ENCODE measurements around the gene IL1RAPL2. TPM values are rescaled to one million over a fixed set of nuclear protein-coding genes. Genes with fewer than 3 reads are reported as not detected.

The IL1RAPL2 gene
- polyA plus RNA-seq, 3 donors, result not detected

- Histone ChIP-seq H2AFZ (ENCODE audit: insufficient read depth, low read depth, low read length, poor library complexity, severe bottlenecking) (no peak overlapping the region), H3K9me3 (replicated peaks in 1 of 2; ENCODE audit: control insufficient read depth in 1 of 2, insufficient read depth in 1 of 2, low read length in 2 of 2) (no peaks in the 10 kb centered on the region), H3K4me2 (replicated peaks; ENCODE audit: extremely low read depth, low read length, poor library complexity, severe bottlenecking) (no peak overlapping the region), H3K4me3 (replicated peaks in 1 of 3; ENCODE audit: low read depth in 2 of 3, low read length in 3 of 3) (no peak overlapping the region), H3K27me3 (ENCODE audit: control insufficient read depth in 2 of 2, insufficient read depth in 2 of 2, low read length in 2 of 2) (peaks cover 3 to 51% of the 10 kb centered on the region in 2 donors), H3K27ac (ENCODE audit: low read depth in 1 of 2, low read length in 2 of 2) (no peak overlapping the region), H3K4me1 (ENCODE audit: control insufficient read depth in 1 of 2, insufficient read depth in 2 of 2, low read length in 2 of 2) (no peaks in the 10 kb centered on the region), H3K9ac (ENCODE audit: insufficient read depth, low read length, poor library complexity, severe bottlenecking) (no peak overlapping the region), H3K79me2 (ENCODE audit: insufficient read depth, low read length) (no peaks in the 10 kb centered on the region), H3K36me3 (replicated peaks in 1 of 2; ENCODE audit: control insufficient read depth in 1 of 2, insufficient read depth in 2 of 2, low read length in 2 of 2) (no peaks in the 10 kb centered on the region), H4K20me1 (ENCODE audit: insufficient read depth, low read length) (no peaks in the 10 kb centered on the region)
- no peak for DNase-seq
- H3K36me3 Mint-ChIP-seq, result no peaks in the 10 kb centered on the region
- no peak for TF ChIP-seq CTCF (IDR thresholded peaks at IDR 0.05)
- peaks cover 0 to 18% (median 2%) of the 10 kb centered on the region in 7 donors for H3K9me3 Mint-ChIP-seq
- H3K27ac Mint-ChIP-seq, result no peak overlapping the region
- intact Hi-C loops (cut with micrococcal nuclease), result no loop called here
- peak overlapping the region in 1 of 2 donors; percentile 39 for H3K4me3 Mint-ChIP-seq
- H3K27me3 Mint-ChIP-seq (ENCODE audit: low read depth in 3 of 3), result peaks cover 39 to 59% (median 53%) of the 10 kb centered on the region in 3 donors
- no peaks in the 10 kb centered on the region for H3K4me1 Mint-ChIP-seq
- WGBS (ENCODE audit: insufficient coverage), result 0% methylated on average over 8 of the region's 23 CpGs
Measured at GRCh38 chrX:104568304-104568915, 2.4 kb downstream of the IL1RAPL2 start.

DNA sequence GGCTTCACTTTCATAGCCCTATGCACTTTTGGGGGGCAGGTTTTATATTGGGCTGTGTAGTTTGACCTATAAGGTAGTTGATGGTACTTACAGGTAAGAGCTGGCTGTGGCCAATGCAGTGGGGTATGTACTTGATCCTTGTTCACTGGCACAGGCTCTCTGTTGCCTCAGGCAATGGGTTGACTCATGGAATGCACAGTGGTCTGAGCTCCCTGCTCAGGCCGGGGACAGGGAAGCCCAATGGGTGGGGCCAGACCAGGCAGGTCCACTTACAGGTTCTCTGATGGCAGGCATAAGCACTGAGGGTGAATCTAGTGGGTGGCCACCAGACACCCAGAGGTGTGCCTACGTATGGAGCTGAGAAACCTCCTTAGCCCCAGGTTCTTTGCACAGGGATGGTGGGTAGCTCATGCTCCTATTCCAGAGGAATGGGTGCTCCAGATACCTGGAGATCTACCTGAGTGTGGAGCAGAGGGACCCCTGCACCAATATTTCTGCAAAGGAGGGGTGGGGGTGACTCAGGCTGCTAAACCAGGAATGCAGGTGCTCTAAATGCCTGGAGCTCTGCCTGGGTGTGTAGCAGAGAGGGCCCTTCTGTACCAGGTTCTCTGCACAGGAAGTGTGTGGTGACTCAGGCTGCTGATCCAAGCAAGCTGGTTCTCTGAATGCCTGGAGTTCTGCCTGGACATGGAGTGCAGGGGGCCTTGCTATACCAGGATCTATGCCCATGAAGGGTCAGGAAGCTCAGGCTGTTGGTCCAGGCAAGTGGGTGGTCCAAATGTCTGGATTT, 52.3 kb downstream of the IL1RAPL2 start:
- no peak overlapping the region for H2AFZ ChIP-seq (ENCODE audit: insufficient read depth, low read depth, low read length, poor library complexity, severe bottlenecking)
- Mint-ChIP-seq H3K4me1 (no peaks in the 10 kb centered on the region), H3K4me3 (no peak overlapping the region), H3K36me3 (no peaks in the 10 kb centered on the region), H3K9me3 (peaks cover 0 to 4% (median 1%) of the 10 kb centered on the region in 7 donors), H3K27ac (no peak overlapping the region), H3K27me3 (ENCODE audit: low read depth in 3 of 3) (peaks cover 0 to 2% (median 1%) of the 10 kb centered on the region in 3 donors)
- no CpG with 5 or more reads among the region's 2 CpGs for WGBS (ENCODE audit: insufficient coverage)
- H3K36me3 ChIP-seq (replicated peaks in 1 of 2; ENCODE audit: control insufficient read depth in 1 of 2, insufficient read depth in 2 of 2, low read length in 2 of 2), result no peaks in the 10 kb centered on the region
- H3K9ac ChIP-seq (ENCODE audit: insufficient read depth, low read length, poor library complexity, severe bottlenecking), result no peak overlapping the region
- no peak overlapping the region for H3K4me3 ChIP-seq (replicated peaks in 1 of 3; ENCODE audit: low read depth in 2 of 3, low read length in 3 of 3)
- intact Hi-C loops (cut with micrococcal nuclease), result no loop called here
- TF ChIP-seq CTCF (IDR thresholded peaks at IDR 0.05), result no peak
- no peaks in the 10 kb centered on the region for H3K9me3 ChIP-seq (replicated peaks in 1 of 2; ENCODE audit: control insufficient read depth in 1 of 2, insufficient read depth in 1 of 2, low read length in 2 of 2)
- H3K27ac ChIP-seq (ENCODE audit: low read depth in 1 of 2, low read length in 2 of 2), result no peak overlapping the region
- no peaks in the 10 kb centered on the region for H4K20me1 ChIP-seq (ENCODE audit: insufficient read depth, low read length)
- H3K4me1 ChIP-seq (ENCODE audit: control insufficient read depth in 1 of 2, insufficient read depth in 2 of 2, low read length in 2 of 2), result no peaks in the 10 kb centered on the region
- no peak overlapping the region for H3K4me2 ChIP-seq (replicated peaks; ENCODE audit: extremely low read depth, low read length, poor library complexity, severe bottlenecking)
- no peaks in the 10 kb centered on the region for H3K79me2 ChIP-seq (ENCODE audit: insufficient read depth, low read length)
- no peak for DNase-seq
- H3K27me3 ChIP-seq (ENCODE audit: control insufficient read depth in 2 of 2, insufficient read depth in 2 of 2, low read length in 2 of 2), result no peaks in the 10 kb centered on the region
